Hepatic stellate cell (primary cell): ENCODE results near the gene WHRN.

ENCODE experiments used
- DNase-seq: peaks from one replicate; pipeline ENCODE4 v3.0.0; 2011; ENCODE audit warnings: low spot score

Gene WHRN

DNA sequence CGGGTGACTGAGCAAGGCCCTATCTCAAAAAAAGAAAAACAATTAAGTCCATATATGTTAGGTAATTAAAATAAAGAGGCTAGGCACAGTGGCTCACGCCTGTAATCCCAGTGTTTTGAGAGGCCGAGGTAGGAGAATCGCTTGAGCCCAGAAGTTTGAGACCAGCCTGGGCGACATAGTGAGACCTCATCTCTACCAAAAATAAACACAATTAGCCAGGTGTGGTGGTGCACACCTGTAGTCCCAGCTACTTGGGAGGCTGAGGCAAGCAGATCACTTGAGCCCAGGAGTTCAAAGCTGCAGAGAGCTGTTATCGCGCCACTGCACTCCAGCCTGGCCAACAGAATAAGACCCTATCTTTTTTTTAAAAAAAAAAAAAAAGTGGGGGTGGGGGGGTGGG is 12.3 kb downstream of the WHRN start:
- no peak for DNase-seq

DNA sequence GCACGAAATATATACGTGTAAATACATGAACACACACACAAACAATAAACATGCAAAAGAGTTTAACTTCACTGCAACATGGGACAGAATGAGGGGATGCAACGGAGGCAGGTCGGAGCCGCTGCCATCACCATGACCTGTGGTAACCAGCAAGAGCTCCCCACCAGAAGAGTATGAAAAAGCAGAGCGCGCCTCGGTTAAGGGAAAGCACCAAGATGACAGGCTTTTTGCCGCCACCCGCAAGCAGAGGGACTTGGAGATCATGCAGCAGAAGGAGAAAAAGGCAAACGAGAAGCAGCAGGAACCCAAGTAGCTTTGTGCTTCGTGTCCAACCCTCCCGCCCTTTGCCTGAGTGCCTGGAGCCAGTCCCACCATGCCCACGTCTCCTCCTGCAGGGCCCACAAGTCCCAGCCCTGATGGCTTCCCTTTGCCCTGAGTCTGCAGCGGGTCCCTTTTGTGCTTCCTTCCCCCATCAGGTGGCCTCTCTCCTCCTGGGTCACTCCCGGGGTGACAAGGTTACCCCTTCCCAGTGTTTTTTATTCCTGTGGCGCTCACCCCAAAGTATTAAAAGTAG is 13.8 kb downstream of the WHRN start:
- no peak for DNase-seq

GRCh38 chr9:114489928-114490327 is 15.3 kb downstream of the WHRN start:
- DNase-seq: no peak

DNA sequence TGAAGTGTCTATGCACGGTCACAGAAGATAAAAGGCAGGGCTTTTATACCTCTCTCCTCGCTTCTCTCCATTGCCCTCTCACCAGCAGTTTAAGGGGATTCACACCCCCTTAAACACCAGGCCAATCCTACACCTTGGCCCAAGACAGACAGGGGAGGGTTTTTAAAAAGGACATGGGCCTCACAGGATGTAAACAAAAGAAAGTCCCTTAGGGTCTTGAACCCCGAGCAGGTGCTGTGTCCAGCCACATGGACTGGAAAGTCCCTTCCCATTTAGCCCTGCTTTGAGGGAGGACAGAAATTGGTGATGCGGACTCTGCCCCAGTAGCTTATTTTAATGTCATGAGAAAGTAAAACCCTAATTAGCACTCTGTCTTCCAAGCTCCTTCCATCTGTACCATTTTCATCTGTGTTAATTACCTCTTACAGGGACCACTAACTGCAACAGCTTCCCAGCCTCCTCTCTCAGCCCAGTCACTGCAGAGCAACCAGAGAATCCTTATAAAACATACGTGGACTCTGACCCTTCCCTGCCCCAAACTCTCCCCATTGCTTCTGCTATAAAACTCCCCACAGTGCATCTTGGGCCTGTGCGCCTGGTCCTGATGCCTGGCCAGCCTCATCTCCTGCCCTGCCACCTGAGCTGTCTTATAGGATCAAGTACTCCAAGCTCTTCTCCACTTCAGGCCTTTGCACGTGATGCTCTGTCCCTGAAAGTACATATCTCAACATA is 16.7 kb downstream of the WHRN start:
- no peak for DNase-seq

GRCh38 chr9:114487607-114488300 is 17.5 kb downstream of the WHRN start:
- DNase-seq: peak; percentile 75

DNA sequence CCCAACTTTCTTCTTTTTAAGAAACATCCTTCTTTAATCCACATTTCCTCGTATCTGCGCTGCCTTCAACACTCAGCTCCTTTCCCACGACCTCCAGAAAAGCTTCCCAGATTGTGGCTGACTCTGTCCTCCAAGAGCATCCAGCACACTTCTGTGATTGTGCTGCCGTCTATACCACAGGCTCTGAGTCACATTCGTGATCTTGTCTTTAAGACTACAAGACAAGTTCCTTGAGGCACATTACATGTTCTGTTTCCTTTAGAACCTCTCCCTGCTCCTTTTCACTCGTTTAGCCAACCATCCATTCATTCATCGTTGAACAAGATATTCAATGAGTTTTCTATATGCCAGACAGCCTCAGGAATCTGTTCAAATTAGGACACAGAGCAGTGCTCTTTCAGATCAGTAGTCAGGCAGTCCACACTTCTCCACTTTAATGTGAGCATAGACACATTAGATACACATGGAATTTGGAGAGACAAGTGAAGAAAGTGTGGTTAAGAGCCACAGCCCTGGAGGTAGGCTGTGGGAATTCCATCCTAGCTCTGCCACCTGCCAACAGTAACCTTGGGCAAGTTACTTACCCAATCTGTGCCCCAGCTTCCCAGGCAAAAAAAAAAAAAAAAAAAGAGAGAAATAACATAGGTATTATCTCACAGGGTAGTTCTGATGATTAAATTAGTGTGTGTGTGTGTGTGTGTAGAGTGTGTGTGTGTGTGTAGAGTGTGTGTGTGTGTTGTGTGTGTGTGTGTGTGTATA is 18.9 kb downstream of the WHRN start:
- no peak for DNase-seq

- peak; percentile 49 for DNase-seq
Observed at GRCh38 chr9:114484854-114485443, 20.3 kb downstream of the WHRN start.

DNA sequence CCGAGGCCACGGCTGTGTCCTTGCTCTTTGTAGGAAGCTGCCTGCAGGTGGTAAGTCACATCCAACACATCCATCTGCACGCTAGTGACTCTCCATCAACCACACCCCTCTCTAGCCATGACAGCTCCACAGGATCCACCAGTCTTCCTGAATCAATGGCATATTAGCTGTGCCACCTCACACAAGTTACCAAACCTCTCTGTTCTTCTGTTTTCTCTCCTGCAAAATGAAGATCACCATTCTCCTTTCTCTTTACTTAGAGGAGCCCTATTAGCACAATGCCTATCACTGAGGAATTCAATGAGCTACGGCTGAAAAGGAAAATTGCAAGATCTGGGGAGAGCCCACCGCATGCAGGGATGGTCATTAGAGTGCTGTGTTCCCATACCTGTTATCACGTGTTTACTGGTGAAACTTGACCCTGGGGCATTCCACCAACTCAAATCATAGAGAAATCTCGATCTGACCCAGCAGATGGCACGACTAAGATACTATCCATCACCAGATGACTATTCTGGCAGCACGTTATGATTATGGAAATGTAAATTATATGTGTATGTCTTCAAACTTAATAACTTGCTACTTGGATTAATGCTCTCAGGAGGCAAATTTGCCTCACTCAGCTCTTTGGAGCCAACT is 20.9 kb downstream of the WHRN start:
- DNase-seq: no peak

- DNase-seq: no peak
Observed at GRCh38 chr9:114483499-114483898, 21.8 kb downstream of the WHRN start.

DNA sequence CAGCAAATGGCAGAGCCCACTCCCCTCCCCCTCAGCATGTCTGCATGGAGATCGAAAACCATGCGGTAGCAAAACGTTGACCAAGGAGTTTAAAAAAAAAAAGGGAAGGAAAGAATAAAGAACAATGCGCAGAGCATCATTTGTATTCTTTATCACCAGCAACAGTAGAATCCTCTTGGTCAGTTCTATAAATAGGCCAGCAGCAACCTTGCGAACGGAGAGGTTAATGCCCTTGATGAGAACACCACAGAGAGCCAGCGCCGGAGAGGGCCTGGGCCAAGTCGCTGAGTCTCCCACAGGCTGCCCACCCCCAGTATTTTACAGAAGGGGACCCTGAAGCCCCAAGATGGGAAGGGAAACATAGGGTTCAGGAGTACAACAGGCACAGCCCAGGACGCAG is 22.7 kb downstream of the WHRN start:
- DNase-seq: no peak

- no peak for DNase-seq
Observed at GRCh38 chr9:114481789-114482188, 23.5 kb downstream of the WHRN start.

GRCh38 chr9:114480746-114481435 is 24.4 kb downstream of the WHRN start:
- no peak for DNase-seq

GRCh38 chr9:114478871-114479270 is 26.4 kb downstream of the WHRN start:
- DNase-seq: no peak

DNA sequence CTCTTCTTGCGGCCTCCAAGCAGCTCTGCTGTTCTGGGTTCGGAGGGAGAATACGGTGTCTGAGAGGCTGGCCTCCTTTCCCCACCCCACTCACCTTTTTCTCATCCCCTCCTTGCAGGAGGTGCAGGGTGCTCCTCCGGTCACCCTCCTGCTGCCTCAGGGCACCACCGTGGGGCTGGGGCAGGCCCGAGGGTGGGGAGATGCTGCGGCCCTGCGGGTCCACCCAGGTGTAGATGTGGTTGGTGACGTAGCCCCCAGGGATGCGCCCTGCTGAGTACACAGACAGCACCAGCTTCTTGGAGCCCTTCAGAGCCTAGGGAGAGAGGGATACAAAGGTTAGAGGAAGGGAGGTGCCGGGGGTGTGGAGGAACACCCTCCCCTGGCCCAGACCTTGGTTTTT is 26.8 kb downstream of the WHRN start:
- no peak for DNase-seq

GRCh38 chr9:114477642-114478041 is 27.6 kb downstream of the WHRN start:
- DNase-seq: no peak

DNA sequence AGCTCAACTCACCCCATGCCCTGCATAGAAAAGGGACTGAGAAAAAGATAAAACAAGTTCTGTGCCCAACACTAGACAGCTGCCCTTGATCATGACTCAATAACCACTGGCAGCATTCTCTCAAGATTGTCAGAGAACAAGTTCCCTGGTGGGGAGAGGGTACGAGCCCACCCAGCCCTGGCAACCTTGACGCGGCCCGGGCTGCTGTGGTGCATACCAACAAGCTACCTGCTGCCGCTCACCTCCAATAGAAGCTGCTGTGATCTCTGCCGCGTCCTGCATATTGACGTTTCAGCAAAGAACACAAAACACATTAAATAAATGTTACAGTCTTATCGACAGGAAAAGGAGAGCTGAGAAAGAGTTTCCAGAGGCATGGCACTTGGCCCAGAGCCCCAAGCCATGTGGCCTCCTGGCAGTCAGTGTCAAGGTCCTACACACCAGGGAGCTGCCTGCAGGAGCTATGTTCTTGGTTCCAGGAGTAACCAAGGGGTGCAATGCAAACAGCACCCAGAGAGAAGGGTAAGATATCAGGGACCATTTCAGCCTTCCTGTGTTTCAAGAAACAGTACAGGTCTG is 28.3 kb downstream of the WHRN start:
- no peak for DNase-seq

GRCh38 chr9:114475412-114476135 is 29.7 kb downstream of the WHRN start:
- DNase-seq: no peak

GRCh38 chr9:114474425-114474824 is 30.8 kb downstream of the WHRN start:
- no peak for DNase-seq

DNA sequence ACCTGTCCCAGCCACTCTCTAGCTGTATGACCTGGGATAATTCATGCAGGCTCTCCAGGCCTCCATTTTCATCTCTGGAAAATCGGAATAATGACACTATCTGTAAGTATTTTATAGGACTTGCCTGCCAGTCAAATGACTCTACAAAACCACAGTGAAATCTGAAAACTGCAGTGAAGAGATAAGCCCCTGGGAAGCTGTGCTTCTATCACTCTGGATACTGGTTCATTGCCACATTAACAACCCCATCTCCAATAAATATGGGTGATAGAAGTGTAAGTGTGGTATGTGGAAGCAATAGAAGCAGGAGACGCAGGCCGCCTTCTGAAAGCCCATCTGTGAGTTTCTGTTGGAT is 31.8 kb downstream of the WHRN start:
- DNase-seq: no peak

DNA sequence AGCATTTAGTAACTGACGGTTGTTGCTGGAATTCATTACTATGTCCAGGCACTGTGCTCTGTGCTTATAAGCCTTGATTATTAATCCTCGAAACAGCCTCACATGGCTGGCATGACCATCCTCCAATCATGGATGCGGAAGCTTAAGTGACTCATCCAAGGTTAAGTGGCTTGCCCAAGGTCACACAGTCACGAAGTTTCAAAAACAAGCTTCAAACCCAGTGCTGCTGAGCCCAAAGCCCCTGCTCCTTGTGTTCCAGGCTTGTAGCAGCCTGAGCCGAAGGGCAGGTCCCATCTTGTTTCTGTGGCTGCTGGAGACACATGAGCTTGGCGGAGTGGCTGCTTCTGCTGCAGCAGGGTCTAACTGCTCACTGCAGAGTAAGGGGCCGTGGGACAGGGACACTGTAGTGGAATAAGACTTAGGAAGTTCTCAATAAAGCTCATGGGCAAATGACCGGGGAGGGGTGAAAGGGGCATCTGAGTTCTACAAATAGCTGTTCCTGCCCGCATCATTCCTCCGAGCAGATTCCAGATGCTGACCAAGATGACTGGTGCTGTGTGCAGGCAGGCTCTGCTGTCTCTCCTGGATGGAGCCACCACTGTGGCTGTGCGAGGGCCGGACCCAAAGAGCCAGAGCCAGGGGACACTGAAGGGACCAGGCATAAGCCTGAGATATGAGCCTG is 32.4 kb downstream of the WHRN start:
- DNase-seq: no peak
